Liver (tissue), 2 donors: ENCODE results near the gene ZNF595.

ENCODE experiments used
- CTCF ChIP-seq: fragments of 150-350 bp; IDR thresholded peaks from 2 replicates; pipeline ENCODE4 v1.5.1; 2017; ENCODE audit warnings: improper control_type of control experiment, low read depth, low read length; ENCODE audit not compliant: missing input control
- REST ChIP-seq: IDR thresholded peaks from 2 replicates; pipeline ENCODE4 v1.6.1; 2016; ENCODE audit warnings: antibody characterized with exemption, mild to moderate bottlenecking
- ZBTB33 ChIP-seq: IDR thresholded peaks from 2 replicates; pipeline ENCODE4 v1.6.1; 2016; ENCODE audit warnings: antibody characterized with exemption
- donor health status: healthy.

- TF ChIP-seq CTCF = no peak
- TF ChIP-seq ZBTB33 = no peak
- no peak for TF ChIP-seq REST
These were observed 72.7 kb downstream of the ZNF595 start for GRCh38 chr4:125833-126232.
